PC-3 (cell line): ENCODE data around the gene EEIG2.

ENCODE experiments used
- EZH2 ChIP-seq: fragments of 300-600 bp; sonication (generic); IDR thresholded peaks from one replicate; pipeline ENCODE4 v1.6.1; 2017; ENCODE audit warnings: antibody characterized with exemption, mild to moderate bottlenecking, low read length; ENCODE audit not compliant: unreplicated experiment
- EZH2phosphoT487 ChIP-seq: fragments of 300-600 bp; sonication (generic); IDR thresholded peaks from 2 replicates; pipeline ENCODE4 v1.6.1; 2018; ENCODE audit warnings: mild to moderate bottlenecking, antibody characterized with exemption, low read length, borderline replicate concordance
- TF ChIP-seq, protein P1 (sequence below): fragments of 300-600 bp; sonication (generic); conservative IDR thresholded peaks from 2 replicates; pipeline ENCODE4 v1.5.1; 2017; ENCODE audit warnings: antibody characterized with exemption, low read depth, mild to moderate bottlenecking, low read length

DNA sequence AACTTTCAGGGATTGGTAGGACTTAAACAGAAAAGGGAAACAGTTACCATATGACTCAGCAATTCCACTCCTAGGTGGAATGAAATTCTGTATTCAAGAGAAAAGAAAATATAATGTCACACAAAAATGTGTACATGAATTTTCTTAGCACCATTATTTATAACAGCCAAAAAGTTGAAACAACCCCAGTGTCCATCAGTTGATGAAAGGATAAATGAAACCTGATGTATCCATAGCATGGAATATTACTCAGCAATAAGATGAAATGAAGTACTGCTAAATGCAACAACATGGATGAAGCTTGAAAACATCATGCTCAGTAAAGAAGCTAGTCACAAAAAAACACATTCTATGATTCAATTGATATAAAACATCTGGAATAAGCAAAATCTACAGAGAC, 15.5 kb downstream of the EEIG2 start:
- TF ChIP-seq, protein P1, sequence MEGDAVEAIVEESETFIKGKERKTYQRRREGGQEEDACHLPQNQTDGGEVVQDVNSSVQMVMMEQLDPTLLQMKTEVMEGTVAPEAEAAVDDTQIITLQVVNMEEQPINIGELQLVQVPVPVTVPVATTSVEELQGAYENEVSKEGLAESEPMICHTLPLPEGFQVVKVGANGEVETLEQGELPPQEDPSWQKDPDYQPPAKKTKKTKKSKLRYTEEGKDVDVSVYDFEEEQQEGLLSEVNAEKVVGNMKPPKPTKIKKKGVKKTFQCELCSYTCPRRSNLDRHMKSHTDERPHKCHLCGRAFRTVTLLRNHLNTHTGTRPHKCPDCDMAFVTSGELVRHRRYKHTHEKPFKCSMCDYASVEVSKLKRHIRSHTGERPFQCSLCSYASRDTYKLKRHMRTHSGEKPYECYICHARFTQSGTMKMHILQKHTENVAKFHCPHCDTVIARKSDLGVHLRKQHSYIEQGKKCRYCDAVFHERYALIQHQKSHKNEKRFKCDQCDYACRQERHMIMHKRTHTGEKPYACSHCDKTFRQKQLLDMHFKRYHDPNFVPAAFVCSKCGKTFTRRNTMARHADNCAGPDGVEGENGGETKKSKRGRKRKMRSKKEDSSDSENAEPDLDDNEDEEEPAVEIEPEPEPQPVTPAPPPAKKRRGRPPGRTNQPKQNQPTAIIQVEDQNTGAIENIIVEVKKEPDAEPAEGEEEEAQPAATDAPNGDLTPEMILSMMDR = no peak
- TF ChIP-seq EZH2 (no peak), EZH2phosphoT487 (no peak)
